ENCODE measurements around the gene GRM7.

Gene GRM7

DNA sequence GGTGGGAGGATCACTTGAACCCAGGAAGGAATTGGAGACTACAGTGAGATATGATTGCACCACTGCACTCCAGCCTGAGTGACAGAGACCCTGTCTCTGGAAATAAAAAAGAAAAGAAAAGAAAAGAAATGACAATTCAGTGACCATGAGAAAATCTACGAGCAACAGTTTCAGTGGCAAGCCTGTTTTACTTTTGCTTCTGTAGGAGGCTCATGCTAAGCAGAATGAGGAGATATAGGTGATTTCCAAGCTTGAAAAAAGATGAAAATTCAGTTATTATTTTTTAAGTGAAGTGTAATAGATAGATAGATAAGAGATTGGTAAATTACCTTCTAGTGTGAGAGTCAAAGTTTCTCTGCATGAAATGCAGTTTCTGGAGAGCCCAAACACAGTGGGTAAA, 651.1 kb downstream of the GRM7 start:
- no peak for DNase-seq

DNA sequence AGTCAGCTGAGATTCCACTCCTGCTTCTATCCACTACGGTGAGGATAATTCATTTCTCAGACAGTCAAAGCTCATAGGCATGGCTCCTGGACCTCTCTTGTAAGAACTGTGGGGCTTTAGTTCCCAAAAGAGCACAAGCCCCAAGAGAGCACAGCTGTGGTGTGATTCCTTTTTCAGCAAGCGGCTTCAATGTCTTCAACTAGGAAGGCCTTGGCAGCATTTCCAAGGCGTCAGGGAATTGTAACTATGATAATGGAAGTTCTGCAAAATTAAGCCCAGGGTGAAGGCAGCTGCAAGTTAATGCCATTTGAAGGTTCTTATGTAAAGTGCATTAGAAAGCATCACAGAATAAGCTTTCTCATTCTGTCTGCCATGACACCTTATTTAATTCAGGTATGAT, 657.1 kb downstream of the GRM7 start:
- no peak for DNase-seq

DNA sequence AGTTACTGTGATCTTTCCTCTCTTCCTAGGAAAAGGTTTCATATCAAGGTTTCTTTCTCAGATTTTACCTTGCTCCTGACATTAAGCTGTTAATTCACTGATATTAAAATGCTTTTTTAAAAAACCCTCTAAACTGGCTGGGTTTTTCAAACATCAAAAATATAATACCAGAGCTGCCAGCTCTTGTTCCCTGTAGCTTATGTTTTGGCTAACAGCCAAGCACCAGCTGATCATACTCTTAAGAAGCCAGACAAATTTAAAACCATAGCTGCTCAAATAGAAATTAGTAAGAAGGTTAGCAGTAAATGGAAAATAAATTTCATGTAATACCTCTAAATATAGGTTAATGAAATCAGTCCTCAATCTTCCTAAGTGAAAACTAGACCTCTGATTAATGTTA, 657.5 kb downstream of the GRM7 start:
- DNase-seq = no peak

DNA sequence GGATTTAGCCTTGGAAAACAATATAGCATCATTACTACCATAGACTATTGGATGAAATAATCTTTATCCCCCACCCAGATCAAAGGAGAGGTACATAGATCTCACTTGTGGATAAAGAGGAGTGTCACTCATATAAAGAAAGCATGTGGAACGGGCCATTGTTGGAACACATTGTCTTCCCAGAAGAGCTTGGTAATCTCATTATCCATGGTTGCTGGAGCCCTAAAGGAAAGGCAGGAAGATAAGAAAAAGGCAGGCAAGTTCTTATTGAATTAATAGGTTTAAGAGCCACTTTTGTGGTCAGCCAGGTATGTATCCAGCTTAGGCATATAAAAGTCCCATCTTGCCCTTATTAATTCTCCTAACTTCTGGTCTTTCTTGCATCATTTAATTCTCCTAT, 659.1 kb downstream of the GRM7 start:
- no peak for DNase-seq

DNA sequence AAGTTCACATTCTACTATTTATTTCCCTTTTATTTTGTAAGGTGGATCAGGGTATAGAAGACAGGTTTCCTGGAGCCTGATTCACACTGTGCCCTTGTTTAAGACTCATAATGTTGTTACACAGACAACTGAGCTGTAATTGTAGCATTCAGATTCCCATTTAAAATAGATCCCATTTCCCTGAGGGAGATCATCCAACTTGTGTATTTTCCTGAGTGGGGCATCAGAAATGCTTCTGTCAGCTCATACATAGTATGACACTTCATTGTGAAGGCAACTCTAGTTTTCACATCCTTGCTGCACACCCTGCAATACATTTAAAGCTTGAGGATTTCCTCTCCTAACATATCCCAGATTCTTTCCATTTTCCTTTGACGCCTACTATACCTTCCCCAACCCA, 659.7 kb downstream of the GRM7 start:
- DNase-seq = no peak

DNA sequence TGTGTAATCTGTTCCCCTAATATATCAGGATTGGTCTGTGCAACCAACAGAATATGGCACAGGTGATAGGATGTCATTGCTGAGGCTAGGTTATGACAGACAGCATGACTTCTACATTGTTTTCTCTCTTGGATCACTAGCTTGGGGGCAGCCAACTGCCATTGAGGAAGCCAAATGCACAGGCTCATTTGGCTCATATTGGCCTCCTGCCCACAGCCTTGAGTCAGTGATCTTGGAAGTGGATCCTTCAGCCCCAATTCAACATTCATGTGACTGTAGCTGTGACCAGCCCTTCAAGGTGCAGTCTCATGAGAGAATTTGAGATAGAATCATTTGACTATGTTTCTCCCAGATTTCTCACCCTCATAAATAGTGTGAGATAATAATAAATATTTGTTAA, 675.6 kb downstream of the GRM7 start:
- DNase-seq = no peak

DNA sequence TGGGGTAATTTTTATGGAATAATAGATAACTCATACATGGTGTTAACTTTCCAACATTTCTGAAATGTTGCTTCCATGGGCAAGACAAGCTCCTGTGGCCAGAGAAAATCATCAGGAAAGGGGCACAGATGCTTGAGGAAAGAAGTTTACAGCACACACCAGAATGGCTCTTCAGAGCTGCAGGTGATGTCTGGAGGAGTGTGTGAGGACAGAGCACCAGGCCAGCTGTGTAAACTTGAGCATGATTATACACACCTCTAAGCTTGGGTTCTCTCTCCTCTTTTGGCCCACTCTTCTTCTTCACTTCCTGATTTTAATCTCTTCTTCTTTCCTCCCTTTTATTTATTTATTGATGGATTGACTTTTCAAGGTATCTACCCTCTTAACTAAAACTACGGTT, 676.0 kb downstream of the GRM7 start:
- no peak for DNase-seq

DNA sequence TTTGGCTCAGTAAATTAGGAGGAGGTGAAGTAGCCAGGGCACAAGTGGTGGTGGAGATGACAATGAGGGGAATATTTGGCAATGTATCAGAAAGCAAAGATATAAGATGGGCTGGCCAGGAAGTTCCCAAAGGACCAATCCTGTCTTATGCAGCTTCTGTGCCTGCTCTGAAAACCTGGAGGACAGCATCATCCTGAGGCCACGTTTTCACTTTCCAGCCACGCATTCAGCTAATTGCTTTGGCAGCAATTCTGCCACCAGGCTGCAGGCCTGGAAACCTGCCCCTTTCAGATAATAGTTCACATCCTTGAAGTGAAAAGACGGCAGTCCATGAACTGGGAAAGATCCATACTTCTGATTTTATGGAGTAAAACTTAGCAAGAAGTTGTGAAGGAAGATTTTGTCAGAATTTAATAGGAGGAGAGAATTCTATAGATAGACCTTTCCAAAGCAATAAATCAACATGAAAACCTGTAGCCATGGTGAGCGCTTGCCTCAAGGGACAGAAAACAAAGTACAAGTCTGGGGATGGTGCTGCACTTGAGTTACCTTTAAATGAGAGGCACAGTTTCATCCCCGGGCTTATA, 682.5 kb downstream of the GRM7 start:
- no peak for DNase-seq

DNA sequence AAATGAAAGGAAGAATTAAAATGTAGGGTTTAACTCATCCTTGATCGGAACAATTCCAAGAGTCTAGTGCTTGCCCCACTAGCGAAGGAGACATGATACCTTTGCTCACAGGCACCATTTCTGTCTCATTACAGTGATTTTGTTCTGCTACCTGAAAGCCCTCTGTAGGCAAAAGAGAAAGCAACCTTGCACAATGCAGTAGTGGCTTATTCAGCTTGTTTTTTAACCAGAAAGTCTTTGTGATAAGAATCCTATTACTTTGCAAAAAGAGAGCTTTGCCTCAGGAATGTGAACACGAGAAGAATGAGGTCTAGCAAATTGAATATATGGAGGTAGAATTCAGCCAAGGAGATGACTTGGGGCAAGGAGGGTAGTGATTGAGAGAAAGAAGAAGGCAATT, 684.4 kb downstream of the GRM7 start:
- DNase-seq = no peak

DNA sequence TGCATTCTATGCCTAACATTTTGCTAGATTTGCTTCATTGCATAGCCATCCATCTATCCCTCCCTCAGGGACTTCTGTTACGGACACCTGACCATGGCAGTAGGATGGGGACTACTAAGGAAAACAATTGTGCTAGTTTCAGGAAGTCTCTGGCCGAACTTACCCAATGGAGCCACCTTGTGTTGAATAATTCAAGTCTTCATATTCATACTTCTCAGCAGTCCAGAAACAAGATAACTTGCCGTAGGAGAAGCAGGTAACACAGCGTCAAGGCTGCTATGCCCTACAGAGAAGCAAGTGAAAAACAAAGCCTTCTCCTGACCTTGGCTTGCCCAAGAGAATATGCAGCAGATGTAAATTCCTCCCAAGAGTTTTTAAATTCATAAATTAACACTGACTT, 685.3 kb downstream of the GRM7 start:
- DNase-seq = no peak

DNA sequence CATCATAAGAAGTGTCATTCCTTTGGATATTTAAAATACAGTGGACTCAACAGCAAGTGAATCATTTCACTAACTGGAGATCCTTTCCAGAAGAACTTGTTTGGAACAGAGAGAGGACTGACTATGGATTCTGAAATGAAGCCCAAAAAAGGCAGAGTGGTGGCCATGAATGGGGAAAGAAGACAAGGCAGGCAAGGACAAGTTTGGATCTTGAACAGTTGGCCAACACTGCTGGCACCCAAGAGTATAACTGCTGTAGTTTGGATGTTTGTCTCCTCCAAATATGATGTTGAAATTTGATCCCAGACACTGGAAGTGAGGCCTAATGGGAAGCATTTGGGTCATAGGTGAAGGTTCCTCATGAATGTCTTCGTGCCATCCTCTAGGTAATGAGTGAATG, 686.9 kb downstream of the GRM7 start:
- DNase-seq = no peak

DNA sequence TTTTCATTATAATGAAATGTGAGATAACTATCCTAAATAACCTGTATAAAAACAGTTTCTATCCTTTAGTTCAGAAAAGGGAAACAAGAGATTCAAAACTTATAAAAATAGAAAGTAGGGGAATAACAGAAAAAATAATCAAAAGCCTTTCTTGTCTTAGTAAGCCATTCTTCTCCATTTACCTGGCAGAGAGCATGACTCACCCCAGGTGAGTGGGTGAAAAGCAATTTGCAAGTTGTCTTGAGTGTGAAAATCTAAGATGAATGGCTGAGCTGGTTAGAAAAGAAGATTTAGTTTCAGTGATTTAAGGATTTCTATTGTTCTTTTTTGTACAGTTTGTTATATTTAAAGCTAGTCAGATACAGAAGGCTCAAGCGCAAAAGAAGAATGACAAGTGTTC, 702.0 kb downstream of the GRM7 start:
- DNase-seq = no peak

DNA sequence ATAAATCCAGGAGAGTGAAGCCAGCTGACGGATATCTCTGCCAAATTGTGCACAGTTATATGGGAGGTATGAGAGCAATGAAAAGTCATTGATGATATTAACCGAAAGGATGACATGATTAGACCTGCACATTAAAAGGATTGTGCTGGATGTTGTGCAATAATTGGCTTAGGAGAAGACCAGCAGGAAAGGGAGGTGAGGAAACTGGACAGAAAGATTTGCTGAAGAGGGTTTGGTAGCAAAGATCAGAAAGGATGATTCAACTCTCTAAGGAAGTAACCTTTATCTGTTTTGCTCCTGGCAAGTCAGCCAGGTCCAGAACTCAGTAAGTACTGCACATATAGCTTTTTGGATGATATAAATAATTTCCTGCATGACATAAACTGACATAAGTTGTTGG, 704.7 kb downstream of the GRM7 start:
- no peak for DNase-seq

DNA sequence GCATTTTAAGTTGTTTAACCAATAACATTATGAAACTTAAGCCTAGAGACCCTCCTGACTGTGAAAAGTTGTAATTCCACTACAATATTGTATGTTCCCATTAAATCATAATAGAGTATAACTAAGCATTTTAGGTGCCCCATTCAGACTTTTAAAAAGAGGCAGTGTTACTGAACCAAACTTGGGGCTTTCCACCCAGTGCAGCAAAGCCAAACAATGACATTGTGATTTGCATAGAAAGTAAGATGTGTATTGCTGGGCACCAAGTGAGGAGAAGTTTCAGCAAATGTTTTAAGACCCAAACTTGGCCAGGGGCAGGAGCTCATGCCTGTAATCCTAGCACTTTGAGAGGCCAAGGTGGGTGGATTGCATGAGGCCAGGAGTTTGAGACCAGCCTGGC, 706.2 kb downstream of the GRM7 start:
- DNase-seq = no peak

DNA sequence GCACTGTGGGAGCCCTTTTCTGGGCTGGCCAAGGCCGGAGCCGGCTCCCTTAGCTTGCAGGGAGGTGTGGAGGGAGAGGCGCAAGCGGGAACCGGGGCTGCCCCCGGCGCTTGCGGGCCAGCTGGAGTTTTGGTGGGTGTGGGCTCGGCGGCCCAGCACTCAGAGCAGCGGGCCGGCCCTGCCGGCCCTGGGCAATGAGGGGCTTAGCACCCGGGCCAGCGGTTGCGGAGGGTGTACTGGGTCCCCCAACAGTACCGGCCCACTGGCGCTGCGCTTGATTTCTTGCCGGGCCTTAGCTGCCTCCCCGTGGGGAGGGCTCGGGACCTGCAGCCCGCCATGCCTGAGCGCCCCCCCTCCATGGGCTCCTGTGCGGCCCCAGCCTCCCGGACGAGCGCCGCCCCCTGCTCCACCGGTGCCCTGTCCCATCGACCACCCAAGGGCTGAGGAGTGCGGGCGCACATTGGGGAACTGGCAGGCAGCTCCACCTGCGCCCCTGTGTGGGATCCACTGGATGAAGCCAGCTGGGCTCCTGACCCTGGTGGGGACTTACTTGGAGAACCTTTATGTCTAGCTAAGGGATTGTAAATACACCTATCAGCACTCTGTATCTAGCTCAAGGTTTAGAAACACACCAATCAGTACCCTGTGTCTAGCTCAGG, 707.7 kb downstream of the GRM7 start:
- no peak for DNase-seq

DNA sequence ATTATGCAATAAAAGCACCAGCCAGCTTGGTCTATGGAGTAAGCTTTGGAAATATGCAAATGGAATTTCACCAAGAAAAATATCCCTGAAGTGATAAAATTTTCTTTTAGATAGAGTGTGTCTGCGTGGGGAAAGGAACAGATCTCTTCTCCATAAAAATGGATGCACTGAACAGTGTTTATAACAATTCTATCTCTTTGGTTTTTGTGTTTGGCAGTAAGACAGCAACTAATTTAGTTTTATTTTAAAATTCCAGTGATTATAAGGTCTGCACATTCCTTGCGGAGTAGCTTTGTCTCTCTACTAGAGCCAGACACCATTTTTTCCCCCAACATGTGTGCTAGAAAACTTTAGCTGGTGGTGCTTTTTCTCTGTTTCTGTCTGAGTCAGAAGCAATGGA, 712.4 kb downstream of the GRM7 start:
- DNase-seq = no peak

DNA sequence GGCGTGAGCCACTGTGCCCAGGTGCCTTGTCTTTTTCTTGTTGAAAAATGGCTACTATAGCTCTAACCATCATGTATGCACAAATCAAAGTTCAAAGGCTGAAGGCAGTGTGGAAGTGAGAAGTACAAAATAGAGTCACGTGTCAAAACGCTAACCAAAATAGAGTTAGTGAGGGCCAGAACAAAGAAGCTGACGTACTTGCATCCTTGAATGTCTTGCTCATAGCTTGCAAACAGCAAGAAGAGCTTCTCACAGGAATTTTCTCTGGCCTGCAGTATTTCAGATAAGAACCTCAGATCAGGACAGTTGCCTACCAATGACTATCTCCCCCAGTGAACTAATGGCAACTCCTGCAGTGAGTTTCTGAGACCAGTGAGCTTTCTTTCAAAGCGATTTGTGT, 713.5 kb downstream of the GRM7 start:
- DNase-seq = no peak

DNA sequence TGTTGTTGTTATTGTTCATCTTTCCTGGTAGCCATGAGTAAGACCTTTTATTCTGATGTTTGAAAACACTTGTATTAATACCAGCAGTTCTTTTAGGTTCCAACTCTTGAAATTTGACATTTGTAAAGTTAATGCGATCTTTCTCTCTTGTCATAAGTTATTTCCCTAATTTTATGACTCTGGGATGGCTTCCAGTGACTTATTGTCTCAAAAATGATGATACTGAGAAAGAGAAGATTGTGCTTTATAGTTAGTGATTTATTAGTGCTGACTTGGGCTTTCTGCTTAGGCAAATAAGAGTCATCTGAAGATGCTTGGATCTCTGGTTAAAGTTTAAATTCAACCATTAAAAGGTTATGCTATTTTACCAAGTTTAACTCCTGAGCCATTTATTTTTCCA, 715.2 kb downstream of the GRM7 start:
- no peak for DNase-seq

DNA sequence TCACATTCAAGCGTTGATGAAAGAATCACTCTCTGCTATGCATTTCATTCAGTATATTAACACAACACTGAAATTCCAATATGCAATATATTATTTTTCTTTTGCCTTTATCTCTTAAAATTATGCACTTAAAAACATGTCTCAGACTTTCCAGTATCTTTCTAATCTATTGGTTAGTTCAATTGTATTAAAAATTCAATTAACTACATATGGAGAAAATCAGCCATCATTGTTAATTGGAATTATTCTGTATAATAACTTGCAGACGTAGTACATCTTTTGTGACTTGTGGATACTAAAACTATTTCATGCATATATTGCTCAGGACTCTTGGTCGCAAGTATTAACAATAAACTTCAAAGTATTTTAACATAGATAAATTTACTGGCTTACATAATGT, 715.6 kb downstream of the GRM7 start:
- no peak for DNase-seq

DNA sequence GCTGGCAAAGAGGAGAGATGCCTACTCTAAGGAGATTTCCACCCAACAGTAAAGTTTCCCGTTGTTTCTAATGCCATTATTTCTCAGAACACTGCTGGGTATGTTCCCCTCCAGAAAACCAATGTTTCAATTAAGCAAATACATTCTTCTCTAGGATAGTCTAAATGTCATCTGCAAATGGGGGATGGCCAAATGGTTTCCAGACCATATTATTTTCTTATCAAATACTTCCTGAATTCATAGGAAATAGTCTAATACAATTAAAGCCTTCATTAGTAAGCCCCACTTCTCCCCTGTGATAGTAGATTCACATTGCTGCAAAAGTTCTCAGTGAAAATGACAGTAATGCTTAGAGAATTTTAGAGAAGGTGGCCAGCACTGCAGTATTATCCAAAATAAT, 716.6 kb downstream of the GRM7 start:
- DNase-seq = no peak

DNA sequence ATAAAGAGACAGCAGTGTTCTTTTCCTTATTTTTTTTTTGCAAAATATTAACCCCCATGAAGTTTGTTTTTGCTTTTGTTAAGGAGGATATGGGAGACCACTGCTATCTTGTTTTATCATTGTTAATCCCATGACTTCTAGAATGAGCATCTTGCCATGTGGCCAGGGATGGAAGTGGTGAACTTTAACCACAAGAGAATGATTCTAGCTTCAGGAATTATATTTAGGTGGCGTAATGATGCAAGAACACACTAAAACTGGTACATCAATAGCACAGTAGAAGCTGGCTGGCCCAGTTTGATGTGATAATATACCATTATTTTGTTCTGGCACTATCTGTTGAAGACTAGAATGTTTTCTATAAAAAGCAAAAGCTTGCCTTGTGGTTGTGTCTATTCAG, 720.9 kb downstream of the GRM7 start:
- DNase-seq = no peak

DNA sequence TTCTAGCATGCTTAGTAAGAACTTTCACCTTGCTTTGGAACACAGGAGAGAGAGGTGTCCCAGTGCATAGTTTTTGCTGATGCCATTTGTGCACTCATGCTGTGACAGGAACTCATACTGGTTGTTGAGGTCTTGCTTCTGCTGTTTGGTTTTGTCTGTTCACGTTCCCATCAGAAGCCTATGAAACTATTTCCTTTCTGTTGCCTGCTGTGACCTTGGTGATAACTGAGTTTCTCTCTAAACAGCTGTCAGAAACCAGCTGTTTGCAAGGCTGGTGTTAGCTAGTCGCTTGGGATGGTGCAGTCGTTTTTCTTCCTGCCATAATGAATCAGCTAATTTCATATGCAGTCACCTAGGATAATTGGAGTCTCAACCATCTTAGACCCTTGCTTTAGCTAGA, 724.1 kb downstream of the GRM7 start:
- no peak for DNase-seq

DNA sequence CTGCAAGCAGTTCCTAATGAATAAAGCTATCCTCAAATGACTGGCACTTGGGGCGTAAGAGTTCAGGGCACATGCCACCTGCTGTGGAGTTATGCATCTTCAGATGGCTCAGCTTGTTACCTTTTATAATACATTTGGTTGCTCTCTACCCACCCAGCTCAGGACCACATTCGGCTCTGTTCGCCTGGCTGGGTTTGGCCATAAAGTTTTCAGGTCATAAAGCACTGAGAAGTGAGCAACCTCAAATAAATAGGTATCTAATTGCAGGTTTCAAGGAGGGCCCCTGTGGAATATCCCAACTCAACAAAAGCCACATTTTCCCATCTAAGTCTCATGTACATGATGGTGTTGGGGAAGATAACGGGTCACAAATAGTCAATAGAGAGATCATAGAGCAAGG, 727.3 kb downstream of the GRM7 start:
- DNase-seq = no peak

DNA sequence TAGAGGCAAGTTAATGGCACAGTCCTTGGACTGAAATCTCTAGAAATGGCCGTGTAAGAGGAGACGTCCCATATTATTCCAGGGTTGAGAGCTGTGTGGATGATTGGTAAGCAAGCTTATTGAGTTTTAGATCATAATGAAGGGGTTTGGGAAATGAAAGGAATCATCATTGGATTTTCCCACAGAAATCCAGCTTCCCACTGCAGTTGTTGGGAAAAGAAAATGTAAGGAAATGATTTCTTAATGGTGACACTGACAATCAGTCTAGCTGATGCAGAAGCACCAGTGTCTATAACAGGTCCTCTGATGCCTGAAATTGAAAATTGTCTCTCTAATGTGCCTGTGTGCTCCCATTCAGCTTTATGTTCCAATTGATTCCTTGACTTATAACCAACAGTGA, 728.6 kb downstream of the GRM7 start:
- no peak for DNase-seq

DNA sequence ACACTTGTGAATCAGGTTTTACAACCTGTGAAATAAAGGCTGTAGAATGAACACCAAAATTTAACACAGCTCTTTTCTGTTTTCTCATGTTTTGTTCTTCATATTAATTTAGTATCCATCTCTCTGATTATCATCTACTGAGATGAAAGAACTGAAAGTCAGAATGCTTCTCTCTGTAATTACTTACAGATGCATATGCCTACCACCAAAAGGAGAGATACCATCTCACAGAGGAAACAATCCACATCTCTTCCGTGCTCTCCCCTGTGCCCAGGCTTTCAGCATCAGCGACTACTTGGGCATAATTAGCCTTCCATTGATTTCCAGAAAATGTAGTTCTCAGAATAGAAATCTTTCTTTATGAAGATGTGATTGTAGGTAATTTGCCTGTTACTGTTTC, 741.4 kb downstream of the GRM7 start:
- DNase-seq = no peak

DNA sequence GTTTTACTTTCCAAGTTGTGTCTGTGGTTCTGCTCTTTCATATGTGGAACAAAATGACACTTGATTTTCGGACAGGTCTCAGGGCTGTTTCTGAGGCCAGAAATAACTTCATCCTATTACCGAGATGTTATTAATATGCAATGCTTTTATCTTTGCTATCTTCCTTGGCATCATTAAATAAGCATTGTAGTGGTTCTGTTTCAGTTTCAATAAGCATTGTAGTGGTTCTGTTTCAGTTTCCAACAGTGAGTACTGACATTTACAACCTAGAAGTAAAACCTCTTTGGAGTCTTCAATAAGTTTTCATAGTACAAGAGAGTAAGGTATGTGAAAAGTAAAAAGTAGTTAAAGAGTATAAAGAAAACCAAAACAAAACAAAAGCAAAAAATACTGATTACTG, 746.2 kb downstream of the GRM7 start:
- no peak for DNase-seq
